Measurements from ENCODE around the gene OOSP2.
"Not testable (repeated sequence)": the region's sequence is repeated elsewhere in the genome, so short reads cannot be mapped to it uniquely, and the experiment has no call there.

OOSP2 gene, protein sequence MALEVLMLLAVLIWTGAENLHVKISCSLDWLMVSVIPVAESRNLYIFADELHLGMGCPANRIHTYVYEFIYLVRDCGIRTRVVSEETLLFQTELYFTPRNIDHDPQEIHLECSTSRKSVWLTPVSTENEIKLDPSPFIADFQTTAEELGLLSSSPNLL

DNA sequence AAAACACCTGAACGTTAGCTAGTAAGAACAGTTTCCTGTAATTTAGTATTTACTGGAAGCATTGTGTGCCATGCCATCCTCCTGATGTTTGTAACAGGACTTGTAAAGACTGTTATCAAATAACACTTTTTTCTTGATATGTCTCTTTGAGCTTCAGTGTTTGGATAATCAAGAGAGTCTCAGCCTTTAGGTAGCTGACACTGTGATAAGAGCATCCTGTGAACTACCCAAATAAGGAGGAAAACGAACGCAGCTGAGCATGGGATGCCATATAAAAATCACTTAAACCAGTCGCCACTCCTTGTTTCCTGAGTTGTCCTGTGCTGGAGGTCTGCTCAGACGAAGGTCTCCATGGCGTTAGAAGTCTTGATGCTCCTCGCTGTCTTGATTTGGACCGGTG, at the start of gene OOSP2:
OOSP2 (plus strand) TSS at position 301 of the 400 bp plus-strand sequence; CDS start at position 352, 51 bp downstream.
- no peak for DNase-seq (ENCODE audit: low spot score)

DNA sequence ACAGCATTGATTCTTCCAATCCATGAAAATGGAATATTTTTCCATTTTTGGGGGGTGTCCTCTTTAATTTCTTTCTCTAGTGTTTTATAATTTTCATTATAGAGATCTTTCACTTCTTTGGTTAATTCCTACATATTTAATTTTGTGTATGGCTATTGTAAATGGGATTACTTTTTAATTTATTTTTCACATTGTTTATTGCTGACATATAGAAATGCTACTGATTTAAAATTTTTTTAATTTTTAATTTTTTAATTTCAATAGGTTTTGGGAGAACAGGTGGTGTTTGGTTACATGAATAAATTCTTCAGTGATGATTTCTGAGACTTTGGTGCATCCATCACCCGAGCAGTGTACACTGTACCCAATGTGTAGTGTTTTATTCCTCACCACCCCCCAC, 49.8 kb upstream of the OOSP2 start:
- no peak for DNase-seq (ENCODE audit: low spot score)

DNA sequence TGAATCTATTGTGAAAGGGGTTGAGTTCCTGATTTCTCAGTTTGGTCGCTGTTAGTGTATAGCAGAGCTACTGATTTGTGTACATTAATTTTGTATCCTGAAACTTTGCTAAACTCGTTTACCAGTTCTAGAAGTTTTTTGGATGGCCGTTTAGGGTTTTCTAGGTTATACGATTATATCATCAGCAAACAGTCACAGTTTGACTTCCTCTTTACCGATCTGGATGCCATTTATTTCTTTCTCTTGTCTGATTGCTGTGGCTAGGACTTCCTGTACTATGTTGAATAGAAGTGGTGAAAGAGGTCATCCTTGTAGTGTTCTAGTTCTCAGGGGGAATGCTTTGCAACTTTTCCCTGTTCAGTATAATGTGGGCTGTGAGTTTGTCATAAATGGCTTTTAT, 47.8 kb upstream of the OOSP2 start:
- no peak for DNase-seq (ENCODE audit: low spot score)

DNA sequence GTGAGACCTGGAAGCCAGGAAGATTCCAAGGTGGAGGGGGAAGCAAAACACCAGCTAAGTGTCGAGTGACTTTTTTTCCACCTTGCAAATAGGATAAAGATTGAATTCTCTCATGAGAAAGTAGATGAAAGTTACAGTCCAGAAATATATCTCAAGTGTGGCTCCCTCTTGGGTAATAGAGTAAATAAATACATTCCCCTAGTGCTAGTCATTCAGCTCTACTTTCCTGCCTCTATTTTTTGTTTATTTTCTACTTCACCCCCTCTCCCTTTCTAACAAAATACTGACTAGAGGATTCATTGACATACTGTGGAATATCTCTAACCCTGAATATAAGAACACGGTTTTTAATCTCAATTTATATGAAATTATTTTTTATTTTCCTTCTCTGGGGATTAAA, 42.4 kb upstream of the OOSP2 start:
- no peak for DNase-seq (ENCODE audit: low spot score)

DNA sequence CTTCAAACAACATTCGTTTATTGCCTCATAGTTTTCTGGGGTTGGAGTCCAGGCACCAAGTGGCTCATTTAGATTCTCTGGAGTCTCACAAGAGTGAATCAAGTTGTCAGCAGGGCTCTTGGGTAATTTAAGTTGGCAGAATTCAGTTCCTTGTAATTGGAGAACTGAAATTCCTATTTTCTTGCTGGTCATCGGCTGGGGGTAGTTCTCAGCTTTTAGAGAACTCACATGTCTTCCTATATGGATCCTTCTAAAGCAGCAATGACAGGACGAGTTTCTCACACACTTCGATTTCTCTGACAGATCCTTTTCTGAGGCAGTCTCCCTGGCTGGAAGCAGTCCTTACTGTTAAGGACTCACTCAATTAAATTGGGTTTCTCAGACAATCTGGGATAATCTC, 40.5 kb upstream of the OOSP2 start:
- DNase-seq (ENCODE audit: low spot score), result no peak

DNA sequence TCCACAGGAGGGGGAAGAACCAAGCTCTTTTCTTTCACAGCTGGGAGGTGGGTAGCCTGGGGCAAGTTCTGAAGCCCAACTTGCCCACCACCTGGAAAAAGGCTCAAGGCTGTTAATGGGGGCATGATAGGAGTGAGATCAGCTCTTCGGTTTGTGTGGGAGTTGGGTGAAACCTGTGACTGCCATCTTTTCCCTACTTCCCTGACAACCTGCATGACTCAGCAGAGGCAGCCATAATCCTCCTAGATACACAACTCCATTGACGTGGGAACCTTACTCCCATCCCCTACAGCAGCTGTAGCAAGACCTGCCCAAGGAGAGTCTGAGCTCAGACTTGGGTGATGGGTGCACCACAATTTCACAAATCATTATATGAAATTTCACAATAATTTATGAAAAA, 36.5 kb upstream of the OOSP2 start:
- DNase-seq (ENCODE audit: low spot score), result no peak

DNA sequence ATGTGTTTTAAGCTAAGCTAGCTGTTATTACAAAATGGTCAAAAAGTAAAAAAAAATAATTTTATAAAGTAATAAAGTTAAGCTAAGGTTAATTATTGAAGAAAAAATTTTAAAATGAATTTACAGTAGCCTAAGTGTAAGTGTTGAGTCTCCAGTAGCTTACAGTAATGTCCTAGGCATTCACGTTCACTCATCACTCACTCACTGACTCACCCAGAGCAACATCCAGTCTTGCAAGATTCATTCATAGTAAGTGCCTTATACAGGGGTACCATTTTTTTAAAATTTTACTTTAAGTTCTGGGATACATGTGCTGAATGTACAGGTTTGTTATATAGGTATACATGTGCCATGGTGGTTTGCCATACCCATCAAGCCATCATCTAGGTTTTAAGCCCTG, 34.8 kb upstream of the OOSP2 start:
- DNase-seq (ENCODE audit: low spot score), result no peak

DNA sequence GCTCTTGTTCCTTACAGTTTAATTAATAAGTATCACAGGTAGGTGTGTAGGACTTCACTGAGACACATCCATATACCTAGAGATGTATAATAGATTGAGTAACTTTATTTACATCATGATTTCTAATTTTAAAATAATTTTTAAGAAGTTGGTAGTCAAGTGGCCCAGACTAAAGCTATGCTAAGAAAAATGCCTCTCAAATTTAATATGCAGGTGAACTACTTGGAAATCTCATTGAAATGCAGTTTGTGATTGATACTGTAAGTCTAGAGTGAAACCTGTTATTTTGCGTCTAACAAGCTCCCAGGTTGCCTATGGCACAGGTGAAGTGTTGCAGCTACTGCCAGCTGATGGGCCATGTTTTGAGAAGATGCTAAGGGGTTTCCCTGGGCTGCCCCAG, 23.3 kb upstream of the OOSP2 start, which contains the start of gene OOSP4B:
OOSP4B (plus strand) TSS at position 301 of the 400 bp plus-strand sequence.
- DNase-seq (ENCODE audit: low spot score), result no peak

DNA sequence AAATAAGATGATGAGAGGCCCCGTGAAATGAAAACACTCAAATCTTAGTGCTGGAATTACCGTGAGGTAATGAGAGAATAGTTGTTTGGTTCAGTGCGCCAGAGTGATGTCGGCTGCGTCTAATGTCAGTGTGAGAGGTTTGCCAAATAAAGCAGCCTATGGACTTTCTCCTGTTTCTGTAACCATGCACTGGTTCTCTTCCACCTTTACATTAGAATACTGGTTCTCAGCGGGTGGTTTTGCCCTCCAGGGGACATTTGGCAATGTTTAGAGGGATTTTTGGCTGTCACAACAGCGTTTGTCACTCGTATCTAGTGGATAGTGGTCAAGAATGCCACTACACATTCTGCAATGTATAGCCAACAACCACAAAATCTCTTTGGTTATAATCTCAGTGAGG, 22.2 kb upstream of the OOSP2 start:
- DNase-seq (ENCODE audit: low spot score), result no peak

DNA sequence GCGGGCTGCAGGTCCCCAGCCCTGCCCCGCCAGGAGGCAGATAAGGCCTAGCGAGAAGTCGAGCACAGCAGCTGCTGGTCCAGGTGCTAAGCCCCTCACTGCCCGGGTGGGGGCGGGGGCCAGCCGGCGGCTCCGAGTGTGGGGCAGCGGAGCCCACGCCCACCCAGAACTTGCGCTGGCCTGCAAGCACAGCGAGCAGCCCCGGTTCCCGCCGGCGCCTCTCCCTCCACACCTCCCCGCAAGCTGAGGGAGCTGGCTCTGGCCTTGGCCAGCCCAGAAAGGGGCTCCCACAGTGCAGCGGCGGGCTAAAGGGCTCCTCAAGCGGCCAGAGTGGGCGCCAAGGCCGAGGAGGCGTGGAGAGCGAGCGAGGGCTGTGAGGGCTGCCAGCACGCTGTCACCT, 19.8 kb upstream of the OOSP2 start:
- DNase-seq (ENCODE audit: low spot score), result not testable (repeated sequence)

DNA sequence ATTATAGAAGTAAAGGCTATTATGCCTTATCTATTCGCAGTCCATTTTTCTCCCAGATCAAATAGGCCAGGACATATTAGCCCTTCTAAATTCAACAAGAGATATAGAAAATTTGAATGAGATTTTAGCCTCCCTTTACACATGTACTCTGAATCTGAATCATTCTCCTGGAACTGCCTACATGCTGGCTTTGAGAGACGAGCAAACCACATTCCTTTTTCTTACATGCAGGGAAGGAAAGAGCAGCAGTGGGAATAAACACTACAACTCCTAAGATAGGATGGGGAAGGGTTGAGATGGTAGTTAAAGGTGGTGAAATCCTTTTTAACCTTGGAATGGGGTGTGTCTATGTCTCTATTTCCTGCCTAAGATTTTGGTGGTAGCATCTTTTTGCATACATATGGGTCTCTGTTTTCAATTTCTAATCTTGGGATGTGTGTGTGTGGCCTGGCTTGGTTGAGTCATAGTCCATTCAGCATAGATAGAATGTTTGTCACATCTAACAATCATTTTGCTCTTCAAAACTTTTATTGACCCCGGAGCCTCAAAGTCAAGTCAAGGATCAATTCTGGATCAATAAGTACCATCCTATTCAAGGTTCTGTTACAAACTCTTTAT, 11.1 kb upstream of the OOSP2 start:
- no peak for DNase-seq (ENCODE audit: low spot score)

DNA sequence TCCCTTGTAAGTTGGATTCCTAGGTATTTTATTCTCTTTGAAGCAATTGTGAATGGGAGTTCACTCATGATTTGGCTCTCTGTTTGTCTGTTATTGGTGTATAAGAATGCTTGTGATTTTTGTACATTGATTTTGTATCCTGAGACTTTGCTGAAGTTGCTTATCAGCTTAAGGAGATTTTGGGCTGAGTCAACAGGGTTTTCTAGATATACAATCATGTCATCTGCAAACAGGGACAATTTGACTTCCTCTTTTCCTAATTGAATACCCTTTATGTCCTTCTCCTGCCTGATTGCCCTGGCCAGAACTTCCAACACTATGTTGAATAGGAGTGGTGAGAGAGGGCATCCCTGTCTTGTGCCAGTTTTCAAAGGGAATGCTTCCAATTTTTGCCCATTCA, 10.2 kb downstream of the OOSP2 start:
- not testable (repeated sequence) for DNase-seq (ENCODE audit: low spot score)

DNA sequence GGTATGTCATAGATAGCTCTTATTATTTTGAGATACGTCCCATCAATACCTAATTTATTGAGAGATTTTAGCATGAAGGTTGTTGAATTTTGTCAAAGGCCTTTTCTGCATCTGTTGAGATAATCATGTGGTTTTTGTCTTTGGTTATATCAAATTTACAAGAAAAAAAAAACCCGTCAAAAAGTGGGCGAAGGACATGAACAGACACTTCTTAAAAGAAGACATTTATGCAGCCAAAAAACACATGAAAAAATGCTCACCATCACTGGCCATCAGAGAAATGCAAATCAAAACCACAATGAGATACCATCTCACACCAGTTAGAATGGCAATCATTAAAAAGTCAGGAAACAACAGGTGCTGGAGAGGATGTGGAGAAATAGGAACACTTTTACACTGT, 10.6 kb downstream of the OOSP2 start:
- DNase-seq (ENCODE audit: low spot score), result not testable (repeated sequence)

DNA sequence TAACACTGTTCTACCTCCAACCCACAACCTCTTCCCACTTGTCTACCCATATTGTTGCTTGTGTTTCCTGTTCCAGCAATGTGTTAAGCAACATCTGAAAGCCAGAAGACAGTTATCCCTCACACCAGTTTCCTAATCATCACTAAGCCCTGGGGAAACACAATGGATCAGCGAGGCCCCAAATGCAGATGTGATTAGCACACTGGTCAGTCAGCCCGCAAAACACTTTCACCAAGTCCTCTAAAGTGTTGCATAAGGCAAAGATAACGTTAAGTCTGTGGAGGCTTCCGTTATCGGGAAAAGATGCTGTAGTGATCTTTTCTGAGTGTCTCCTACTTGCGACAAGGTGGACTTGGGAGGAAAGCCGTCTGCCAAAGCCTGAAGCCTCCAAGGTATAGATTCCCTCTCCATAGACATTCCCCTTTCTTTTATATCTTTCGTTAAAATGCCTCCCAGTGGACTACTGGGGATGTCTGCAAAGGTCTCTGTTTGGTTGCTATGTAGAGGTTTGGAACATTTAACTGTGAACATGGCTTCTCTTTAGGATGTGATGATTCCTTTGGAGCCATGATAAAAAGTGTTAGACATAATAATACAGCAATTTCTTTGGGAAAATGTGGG, 16.2 kb downstream of the OOSP2 start, which contains the start of gene MS4A3:
MS4A3 (plus strand) TSS at position 317 of the 621 bp plus-strand sequence. CDS start 4,496 bp downstream, outside the sequence.
- no peak for DNase-seq (ENCODE audit: low spot score)

DNA sequence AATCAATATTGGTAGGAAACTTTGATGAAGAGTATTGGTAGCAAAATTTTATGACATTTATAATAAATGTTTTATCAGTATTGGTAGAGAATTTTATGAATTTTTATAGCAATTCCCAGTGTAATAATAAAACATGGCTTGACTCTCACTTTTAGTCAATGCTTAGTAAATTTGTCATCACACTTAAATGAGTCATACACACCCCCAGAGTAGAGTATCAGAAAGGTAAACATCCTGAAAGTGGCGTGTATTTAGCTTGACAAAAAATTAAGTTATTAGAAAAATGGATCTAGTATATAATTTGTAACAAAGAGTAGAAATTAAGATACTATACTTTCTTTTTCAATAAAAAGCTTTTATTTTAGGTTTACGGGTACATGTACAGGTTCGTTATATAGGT, 18.8 kb downstream of the OOSP2 start:
- no peak for DNase-seq (ENCODE audit: low spot score)

DNA sequence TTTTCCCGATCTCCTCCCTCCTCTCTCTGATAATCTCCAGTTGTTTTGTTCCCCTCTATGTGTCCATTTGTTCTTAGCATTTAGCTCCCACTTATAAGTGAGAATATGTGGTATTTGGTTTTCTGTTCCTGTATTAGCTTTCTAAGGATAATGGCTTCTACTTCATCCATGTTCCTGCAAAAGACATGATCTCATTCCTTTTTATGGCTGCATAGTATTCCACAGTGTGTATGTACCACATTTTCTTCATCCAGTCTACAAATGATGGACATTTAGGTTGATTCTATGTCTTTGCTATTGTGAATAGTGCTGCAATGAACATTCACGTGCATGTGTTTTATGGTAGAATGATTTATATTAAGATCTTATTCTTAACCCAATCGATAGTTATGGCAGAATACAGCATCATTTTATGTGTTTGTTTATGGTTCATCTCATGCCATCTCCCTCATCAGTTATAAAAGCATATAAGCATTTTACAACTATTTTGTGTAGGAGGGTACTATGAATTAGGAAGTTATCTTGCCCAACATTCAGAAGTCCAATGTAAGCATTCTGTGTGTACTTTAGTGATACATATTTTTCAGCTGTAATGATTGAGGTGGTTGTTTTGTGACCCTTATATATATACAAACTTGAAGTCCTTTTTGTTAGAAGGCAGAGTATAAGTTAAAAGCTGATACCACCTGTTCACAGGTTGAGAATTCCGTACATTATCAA, 19.5 kb downstream of the OOSP2 start:
- no peak for DNase-seq (ENCODE audit: low spot score)

DNA sequence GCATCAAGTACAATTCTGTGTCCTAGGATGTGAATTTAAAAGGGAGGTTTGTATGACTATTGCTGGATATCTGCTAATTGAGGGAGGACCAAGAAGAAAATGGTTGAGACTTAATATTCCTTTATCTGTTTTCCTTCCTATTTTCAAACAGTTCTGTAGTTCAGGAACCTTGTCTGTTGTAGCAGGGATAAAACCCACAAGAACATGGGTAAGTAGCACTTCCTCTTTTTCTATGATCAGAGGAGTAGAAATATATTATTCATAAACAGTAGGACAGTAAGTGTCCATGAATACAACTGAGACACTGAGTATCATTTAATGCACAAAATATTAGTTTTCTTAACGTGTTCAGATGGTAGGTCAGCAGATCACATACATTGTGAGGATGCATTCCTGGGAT, 23.9 kb downstream of the OOSP2 start:
- DNase-seq (ENCODE audit: low spot score), result no peak

DNA sequence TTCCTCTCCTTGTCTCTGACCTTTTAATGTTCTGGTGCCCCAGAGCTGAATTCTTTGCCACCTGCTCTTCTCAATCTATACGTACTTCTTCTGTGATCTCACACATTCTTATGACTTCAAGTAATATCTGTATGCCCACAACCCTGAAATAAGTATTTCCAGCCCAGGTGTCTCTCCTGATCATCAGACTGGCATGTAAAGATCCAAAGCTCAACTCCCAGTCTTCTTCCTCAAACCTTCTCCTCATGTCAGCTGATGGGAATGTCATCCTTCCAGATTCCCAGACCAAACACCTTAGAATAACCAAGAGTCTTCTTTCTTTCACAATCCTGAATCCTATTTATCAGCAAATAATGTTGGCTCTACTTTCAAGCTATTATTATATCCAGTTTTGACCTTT, 25.6 kb downstream of the OOSP2 start:
- DNase-seq (ENCODE audit: low spot score), result no peak

DNA sequence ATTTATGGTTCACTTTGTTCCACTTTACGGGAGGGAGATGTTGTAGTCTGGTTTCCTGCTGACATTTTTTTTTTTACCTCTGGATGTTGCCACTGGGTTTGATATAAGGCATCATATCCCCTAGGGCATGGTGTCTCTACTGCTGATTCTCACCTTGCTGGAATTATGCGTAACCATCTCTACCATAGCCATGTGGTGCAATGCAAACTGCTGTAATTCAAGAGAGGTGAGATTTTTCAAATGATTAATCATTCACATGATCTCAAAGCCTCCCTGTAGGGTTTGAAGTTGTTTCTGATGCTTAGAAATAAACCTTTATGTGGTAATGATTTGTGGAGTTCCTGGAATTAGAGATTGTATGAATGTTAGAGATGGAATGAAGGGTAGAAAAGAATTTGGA, 29.2 kb downstream of the OOSP2 start:
- no peak for DNase-seq (ENCODE audit: low spot score)

DNA sequence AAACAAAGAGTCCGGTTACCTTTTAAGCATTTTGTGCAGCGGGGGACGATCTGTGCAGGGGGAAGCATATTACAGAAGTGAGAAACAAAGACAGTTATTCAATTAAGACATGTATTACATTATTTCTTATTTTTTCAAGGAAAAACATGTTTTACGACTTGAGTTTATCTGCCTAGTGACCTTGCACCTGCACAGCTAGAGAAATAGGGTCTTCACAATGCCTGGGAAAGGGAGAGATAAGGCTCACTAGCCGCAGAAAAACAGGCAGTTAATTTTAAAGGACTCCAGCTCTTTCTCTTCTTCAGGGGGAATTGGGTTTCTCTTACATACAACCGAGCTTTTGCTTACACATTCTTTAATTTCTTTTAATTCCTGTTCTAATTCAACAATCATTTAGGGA, 31.4 kb downstream of the OOSP2 start:
- not testable (repeated sequence) for DNase-seq (ENCODE audit: low spot score)

DNA sequence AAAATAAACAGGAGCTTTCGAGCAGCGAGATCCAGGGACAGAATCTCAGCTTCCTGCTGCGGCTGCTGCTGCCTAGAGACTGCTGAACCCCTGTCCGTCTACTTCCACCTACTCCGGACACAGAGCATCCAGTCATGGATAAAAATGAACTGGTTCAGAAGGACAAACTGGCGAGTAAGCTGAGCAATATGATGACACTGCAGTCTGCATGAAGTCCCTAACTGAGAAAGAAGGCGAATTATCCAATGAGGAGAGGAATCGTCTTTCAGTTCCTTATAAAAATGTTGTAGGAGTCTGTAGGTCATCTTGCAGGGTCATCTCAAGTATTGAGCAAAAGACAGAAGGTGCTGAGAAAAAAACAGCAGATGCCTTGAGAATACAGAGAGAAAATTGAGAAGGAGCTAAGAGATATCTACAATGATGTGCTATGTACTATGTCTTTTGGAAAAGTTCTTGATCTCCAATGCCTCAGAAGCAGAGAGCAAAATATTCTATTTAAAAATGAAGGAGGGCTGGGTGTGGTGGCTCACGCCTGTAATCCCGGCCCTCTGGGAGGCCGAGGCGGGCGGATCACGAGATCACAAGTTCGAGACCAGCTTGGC, 37.1 kb downstream of the OOSP2 start:
- DNase-seq (ENCODE audit: low spot score), result no peak

DNA sequence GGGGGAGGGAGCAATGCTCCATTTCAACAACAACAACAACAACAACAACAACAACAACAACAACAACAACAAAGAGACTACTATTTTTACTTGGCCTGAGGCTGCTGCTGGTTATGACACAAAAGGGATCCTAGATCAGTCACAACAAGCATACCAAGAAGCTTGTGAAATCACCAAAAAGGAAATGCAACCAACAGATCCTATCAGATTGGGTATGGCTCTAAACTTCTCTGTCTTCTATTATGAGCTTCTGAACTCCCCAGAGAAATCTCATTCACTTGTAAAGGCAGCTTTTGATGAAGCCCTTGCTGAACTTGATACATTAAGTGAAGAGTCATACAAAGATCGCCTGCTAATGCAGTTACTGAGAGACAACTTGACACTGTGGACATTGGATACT, 37.8 kb downstream of the OOSP2 start:
- no peak for DNase-seq (ENCODE audit: low spot score)

DNA sequence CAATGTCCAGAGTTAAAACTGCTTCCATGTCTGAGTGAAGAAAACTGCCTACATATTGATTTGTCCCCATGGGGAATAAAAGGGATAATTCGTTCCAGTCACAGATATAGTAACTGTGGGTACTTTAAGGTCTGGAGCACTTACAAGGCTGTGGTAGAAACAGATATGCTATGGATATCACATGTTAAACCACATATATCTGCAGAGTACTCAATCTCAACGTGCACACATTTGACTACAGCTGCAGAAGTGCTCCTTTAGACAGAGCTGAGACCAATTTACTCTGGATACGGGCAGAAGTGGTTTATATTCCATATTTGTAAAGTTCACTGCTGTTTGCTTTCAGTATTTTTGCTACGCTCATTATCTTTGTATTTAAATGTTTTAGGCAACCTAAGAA, 38.5 kb downstream of the OOSP2 start:
- DNase-seq (ENCODE audit: low spot score), result no peak
